ENCODE data around the gene GEMIN5.
A peak's percentile ranks its signal among the peaks of the same experiment; 100 is the strongest.
"Not testable (repeated sequence)": the region's sequence is repeated elsewhere in the genome, so short reads cannot be mapped to it uniquely, and the experiment has no call there.

Gene GEMIN5

GRCh38 chr5:154940375-154940771 is 2.4 kb upstream of the GEMIN5 start:
- no peak for DNase-seq

DNA sequence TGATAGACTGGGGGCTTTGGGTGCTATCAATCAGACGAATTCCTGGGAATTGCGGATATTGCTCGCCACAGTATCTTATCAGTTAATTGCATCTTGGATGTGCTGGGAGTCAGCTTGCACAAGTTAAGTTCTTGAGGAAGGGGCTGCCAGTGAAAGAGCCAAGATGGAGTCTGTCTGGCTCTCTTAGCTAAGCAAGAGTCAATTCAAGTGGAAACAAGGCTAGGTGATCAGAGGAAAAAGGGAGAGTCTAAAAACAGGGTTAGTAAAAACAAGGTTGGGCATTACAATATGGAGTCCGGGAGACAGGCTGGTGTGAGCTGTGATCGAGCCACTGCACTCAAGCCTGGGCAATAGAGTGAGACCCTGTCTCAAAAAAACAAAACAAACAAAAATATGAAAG is 1.4 kb upstream of the GEMIN5 start:
- DNase-seq = not testable (repeated sequence)

DNA sequence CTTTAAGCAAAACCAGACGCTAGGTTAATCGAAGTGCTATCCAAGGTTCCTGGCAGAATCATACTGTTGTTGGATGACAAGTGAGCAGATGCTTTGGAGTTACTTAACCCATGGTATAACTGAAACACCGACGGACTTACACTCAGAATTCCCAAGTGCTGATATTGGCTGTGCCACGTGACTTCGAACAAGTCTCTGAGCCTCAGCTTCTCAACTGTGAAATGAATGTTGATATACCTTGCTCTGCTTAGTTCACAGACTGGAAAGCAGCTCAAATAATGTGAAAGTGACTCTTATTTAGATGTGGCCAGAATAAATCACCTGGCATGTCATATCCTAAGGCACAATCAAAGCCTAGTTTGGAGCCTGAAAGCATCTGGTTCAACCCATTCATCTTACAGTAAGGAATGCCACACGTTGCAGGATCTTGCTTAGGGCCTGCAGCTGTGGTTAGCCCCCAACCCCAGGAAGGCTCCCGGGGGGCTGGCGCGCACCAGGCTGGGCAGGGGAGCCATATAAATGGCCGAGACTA is 759 bp downstream of the GEMIN5 start:
- no peak for DNase-seq

GRCh38 chr5:154934881-154935280 is 3.1 kb downstream of the GEMIN5 start:
- no peak for DNase-seq

GRCh38 chr5:154933537-154933936 is 4.5 kb downstream of the GEMIN5 start:
- no peak for DNase-seq

DNA sequence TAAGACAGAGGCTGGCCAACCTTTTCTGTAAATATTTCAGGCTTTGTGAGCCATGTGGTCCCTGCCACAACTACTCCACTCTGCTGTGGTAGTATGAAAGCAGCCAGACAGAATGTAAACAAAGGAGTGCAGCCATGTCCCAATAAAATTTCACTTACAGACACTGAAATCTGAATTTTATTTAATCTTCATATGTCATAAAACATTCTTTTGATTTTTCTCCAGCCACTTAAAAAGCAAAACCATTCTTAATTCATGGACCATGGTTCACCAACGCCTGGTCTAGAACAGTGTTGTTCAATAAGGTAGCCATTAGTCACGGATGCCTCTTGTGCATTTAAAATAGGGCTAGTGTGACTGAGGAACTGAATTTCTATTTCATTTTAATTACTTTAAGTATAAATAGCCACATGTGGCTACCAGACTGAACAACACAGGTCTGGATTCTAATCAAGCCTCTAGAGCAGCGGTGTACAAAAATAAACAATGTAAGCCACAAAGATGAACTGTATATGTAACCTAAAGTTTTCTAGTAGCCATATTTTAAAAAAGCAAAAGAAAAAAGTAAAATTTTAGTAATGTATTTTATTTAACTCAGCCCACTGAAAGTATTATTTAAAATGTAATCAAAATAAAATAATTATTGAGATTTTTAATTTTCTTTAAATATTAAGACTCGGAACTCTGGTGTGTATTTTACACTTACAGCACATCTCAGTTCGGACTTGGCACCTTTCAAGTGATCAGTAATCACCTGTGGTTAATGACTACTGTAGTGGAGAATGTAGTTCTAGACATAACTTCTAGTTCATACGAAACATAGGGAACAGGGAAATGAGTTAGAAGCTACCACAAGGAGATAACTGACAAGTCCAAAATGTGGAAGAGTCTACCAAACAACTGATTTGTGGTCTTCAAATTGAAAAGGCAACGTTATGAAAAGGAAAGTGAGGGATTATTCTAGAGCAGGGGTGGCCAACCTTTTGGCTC is 14.3 kb downstream of the GEMIN5 start:
- no peak for DNase-seq

DNA sequence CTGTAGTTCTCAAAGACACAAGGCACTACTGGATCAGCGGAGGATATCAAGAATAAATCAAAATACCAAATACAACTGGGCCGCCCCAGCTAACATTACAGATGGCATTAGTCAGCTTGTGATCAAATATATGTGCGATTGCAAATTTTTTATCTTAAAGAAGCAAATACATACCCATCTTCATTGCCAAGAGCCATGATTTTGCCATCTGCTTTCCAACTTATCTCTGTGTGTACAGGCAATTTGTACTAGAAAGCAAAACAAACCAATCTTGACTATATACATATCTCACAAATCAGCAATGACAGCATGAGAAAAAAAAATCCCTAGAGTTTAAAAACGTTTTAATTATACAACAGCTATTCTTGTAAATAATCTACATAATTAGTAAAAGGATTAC is 20.3 kb downstream of the GEMIN5 start:
- DNase-seq = no peak

DNA sequence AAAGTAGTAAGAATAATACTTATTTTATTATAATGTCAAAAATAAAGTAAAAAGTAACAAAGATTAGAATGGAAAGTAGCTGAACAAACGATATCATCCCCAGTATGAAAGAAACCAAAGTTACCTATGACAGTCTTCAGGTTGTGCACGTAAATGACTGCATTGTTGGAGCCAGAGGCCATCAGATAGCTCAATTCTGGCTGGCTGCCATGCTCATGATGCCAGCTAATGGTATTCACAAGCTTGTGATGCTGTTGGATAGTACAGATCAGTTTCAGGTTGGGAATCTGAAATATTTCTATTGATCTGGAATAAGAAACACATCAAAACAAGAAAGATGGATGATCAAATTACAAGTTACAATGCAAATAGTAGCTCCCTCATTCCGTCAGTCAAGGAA is 21.1 kb downstream of the GEMIN5 start:
- DNase-seq = no peak

DNA sequence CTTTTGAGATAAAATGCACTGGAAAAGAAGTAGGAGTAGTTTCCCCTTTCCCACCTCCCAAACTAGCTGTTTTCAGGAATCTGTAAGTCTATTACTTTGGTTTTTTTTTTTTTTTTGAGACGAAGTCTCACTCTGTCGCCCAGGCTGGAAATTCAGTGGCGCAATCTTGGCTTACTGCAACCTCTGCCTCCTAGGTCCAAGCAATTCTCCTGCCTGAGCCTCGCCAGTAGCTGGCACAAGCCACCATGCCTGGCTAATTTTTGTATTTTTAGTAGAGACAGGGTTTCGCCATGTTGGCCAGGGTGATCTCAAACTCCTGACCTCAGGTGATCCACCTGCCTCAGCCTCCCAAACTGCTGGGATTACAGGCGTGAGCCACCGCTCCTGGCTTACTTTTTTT is 32.4 kb downstream of the GEMIN5 start:
- DNase-seq = not testable (repeated sequence)

GRCh38 chr5:154901913-154902312 is 36.1 kb downstream of the GEMIN5 start:
- DNase-seq = no peak

DNA sequence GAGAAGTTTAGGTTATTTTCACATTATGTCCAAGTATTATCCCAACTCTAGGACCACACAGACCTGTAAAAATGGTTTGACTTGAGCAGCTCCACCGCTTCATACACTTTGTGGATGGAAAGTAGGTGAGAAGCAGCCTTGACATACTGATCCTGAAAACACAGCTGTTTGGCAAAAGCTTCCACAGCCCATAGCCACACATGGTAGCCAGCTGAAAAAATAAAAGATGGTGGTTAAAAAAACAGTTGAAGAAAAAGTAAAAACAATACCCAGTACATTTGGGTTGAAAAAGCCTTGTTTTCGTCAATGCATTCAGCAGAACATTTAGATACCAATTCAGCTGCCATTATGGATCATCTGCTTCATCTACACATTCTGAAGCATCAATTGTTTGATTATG is 36.7 kb downstream of the GEMIN5 start:
- peak; percentile 26 for DNase-seq

GRCh38 chr5:154900066-154900465 is 37.9 kb downstream of the GEMIN5 start:
- no peak for DNase-seq

- no peak for DNase-seq
These were observed 38.7 kb downstream of the GEMIN5 start for GRCh38 chr5:154899151-154899816.

DNA sequence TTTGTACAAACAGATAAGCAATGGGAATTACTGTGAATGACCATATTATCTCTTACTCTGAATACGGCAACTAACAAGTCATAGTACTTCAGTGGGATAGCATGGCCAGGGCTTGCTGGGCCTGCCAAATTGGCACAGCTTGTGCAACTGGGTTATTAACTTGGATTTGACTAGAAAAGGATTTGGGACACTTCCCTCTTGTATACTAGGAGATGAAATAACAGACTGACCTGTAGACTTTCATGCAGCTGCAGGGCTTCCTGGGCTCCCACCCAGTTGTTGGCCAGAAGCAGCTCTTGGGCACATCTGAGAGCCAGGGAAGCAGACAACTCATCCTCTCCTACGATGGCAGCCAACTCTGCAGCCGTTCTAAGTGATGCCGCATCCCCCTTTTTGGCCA is 39.8 kb downstream of the GEMIN5 start:
- no peak for DNase-seq

- DNase-seq = no peak
These were observed 41.3 kb downstream of the GEMIN5 start for GRCh38 chr5:154896562-154897165.

GRCh38 chr5:154895606-154896561 is 42.1 kb downstream of the GEMIN5 start:
- DNase-seq = no peak

- DNase-seq = no peak
These were observed 44.6 kb downstream of the GEMIN5 start for GRCh38 chr5:154893381-154893780.

- no peak for DNase-seq
These were observed 45.6 kb downstream of the GEMIN5 start for GRCh38 chr5:154892369-154892771.

GRCh38 chr5:154885439-154885838 is 52.6 kb downstream of the GEMIN5 start:
- no peak for DNase-seq

GRCh38 chr5:154884424-154884823 is 53.6 kb downstream of the GEMIN5 start:
- no peak for DNase-seq

GRCh38 chr5:154881986-154882385 is 56.0 kb downstream of the GEMIN5 start:
- no peak for DNase-seq

- DNase-seq = peak; percentile 15
These were observed 59.2 kb downstream of the GEMIN5 start for GRCh38 chr5:154878642-154879335.
